Stimulated activated CD4-positive, alpha-beta T cell treated with anti-CD3 and anti-CD28 coated beads, Interleukin-12 subunit alpha, Interleukin-12 subunit beta, amount 100 ng/mL, for 48 hours (primary cell): Measurements from ENCODE around the gene THSD4.

Source experiments
- DNase-seq, 3 donors: peaks; one replicate each; pipeline ENCODE4 v3.0.0-alpha.2; 2020; ENCODE audit warnings: low read depth in 2 of 3, low spot score in 1 of 3

The THSD4 gene

GRCh38 chr15:71518661-71519060 lies 403.4 kb downstream of the THSD4 start:
- no peak for DNase-seq

GRCh38 chr15:71526060-71526820 lies 411.0 kb downstream of the THSD4 start:
- DNase-seq, result no peak

- DNase-seq, result no peak
These were observed 414.1 kb downstream of the THSD4 start for GRCh38 chr15:71529361-71529760.

GRCh38 chr15:71530116-71530515 lies 414.8 kb downstream of the THSD4 start:
- DNase-seq, result no peak

GRCh38 chr15:71532994-71533393 lies 417.7 kb downstream of the THSD4 start:
- peak in 1 of 3 donors; percentile 19 for DNase-seq

- DNase-seq, result no peak
These were observed 422.9 kb downstream of the THSD4 start for GRCh38 chr15:71538181-71538580.

- DNase-seq, result no peak
These were observed 426.5 kb downstream of the THSD4 start for GRCh38 chr15:71541746-71542145.

- DNase-seq, result no peak
These were observed 427.6 kb downstream of the THSD4 start for GRCh38 chr15:71542836-71543235.

GRCh38 chr15:71543413-71543812 lies 428.1 kb downstream of the THSD4 start:
- no peak for DNase-seq

- DNase-seq, result no peak
These were observed 430.0 kb downstream of the THSD4 start for GRCh38 chr15:71545223-71545760.

GRCh38 chr15:71545923-71546322 lies 430.7 kb downstream of the THSD4 start:
- DNase-seq, result no peak

GRCh38 chr15:71547011-71547410 lies 431.7 kb downstream of the THSD4 start:
- no peak for DNase-seq

- DNase-seq, result no peak
These were observed 433.1 kb downstream of the THSD4 start for GRCh38 chr15:71548401-71548807.

- no peak for DNase-seq
These were observed 433.8 kb downstream of the THSD4 start for GRCh38 chr15:71549091-71549490.

GRCh38 chr15:71549697-71550096 lies 434.4 kb downstream of the THSD4 start:
- no peak for DNase-seq

GRCh38 chr15:71551566-71551965 lies 436.3 kb downstream of the THSD4 start:
- no peak for DNase-seq

- DNase-seq, result no peak
These were observed 443.8 kb downstream of the THSD4 start for GRCh38 chr15:71559098-71559497.

GRCh38 chr15:71559616-71560015 lies 444.3 kb downstream of the THSD4 start:
- DNase-seq, result no peak

GRCh38 chr15:71562251-71562650 lies 447.0 kb downstream of the THSD4 start:
- no peak for DNase-seq

GRCh38 chr15:71564217-71564616 lies 448.9 kb downstream of the THSD4 start:
- DNase-seq, result no peak

GRCh38 chr15:71565006-71565405 lies 449.7 kb downstream of the THSD4 start:
- DNase-seq, result no peak

GRCh38 chr15:71565631-71566160 lies 450.4 kb downstream of the THSD4 start:
- no peak for DNase-seq

GRCh38 chr15:71566226-71566625 lies 451.0 kb downstream of the THSD4 start:
- DNase-seq, result no peak
